GM12878 (cell line): ENCODE results near the gene ATP12A. TPM values are rescaled to one million over a fixed set of nuclear protein-coding genes. Genes with fewer than 3 reads are reported as not detected.

Experiments
- ATAC-seq: fragments of 200-7000 bp; cut with Tn5 transposase; 3 replicates; pipeline ENCODE4 v1.9.1; 2020; ENCODE audit warnings: mild to moderate bottlenecking, moderate library complexity
- BruUV-seq: library from RNA; stranded (reverse); fragments of 400-500 nt; replicated peaks from 2 replicates; lab custom pipeline; 2021; lab: Mats Ljungman, UMichigan
- CTCF ChIA-PET: fragments of 300-600 bp; sonication (Branson Sonifier 250); formaldehyde crosslinking; extraction: SDS; loops from one replicate; lab custom pipeline; 2021; ENCODE audit warnings: inconsistent platforms; lab: Yijun Ruan, JAX
- POLR2A ChIA-PET: fragments of 350-600 bp; formaldehyde crosslinking; extraction: SDS; loops from one replicate; lab custom pipeline; 2021; ENCODE audit warnings: inconsistent platforms; lab: Charles Lee
- RAD21 ChIA-PET: fragments of 300-600 bp; sonication (Branson Sonifier 250); formaldehyde crosslinking; loops from one replicate; lab custom pipeline; 2023; ENCODE audit warnings: antibody characterized with exemption; ENCODE audit not compliant: unreplicated experiment; lab: Charles Lee
- SMC1A ChIA-PET: fragments of 300-600 bp; sonication (Branson Sonifier 250); formaldehyde crosslinking; loops from one replicate; lab custom pipeline; 2023; ENCODE audit not compliant: unreplicated experiment, uncharacterized antibody; lab: Charles Lee
- DNase-seq: peaks from one replicate; pipeline ENCODE4 v3.0.0-alpha.2; 2011; ENCODE audit warnings: low read depth, low spot score
- FAIRE-seq: peaks from 3 replicates; lab custom pipeline; 2011; peaks lifted over from hg19 to GRCh38; lab: Jason Lieb, UNC
- H2AFZ ChIP-seq: 2 replicates; pipeline ENCODE4 v1.6.0; 2011; ENCODE audit warnings: low read depth, low read length, control low read depth; ENCODE audit not compliant: control insufficient read depth
- H3K27ac ChIP-seq: 2 replicates; pipeline ENCODE4 v1.5.1; 2011; ENCODE audit warnings: control low read depth; ENCODE audit not compliant: control insufficient read depth, insufficient read depth
- H3K27me3 ChIP-seq, 2 experiments: replicated peaks in 1 of 2; 2 replicates each; pipeline versions ENCODE4 v1.6.0 to v1.6.1; 2011; ENCODE audit warnings: low read length in 1 of 2; ENCODE audit not compliant: control insufficient read depth in 2 of 2, insufficient read depth in 2 of 2
- H3K36me3 ChIP-seq, 2 experiments: 2 replicates each; pipeline ENCODE4 v1.5.1; 2011; ENCODE audit warnings: low read length in 1 of 2; ENCODE audit not compliant: control insufficient read depth in 2 of 2, insufficient read depth in 2 of 2
- H3K4me1 ChIP-seq: 2 replicates; pipeline ENCODE4 v1.6.1; 2011; ENCODE audit warnings: mild to moderate bottlenecking, low read length, moderate library complexity, mixed read lengths; ENCODE audit not compliant: control insufficient read depth, insufficient read depth
- H3K4me2 ChIP-seq: 2 replicates; pipeline ENCODE4 v1.6.0; 2011; ENCODE audit warnings: control low read depth; ENCODE audit not compliant: control insufficient read depth, insufficient read depth
- H3K4me3 ChIP-seq: fragments of 200-600 bp; sonication (generic); 2 replicates; pipeline ENCODE4 v1.5.1; 2016
- H3K79me2 ChIP-seq: 2 replicates; pipeline ENCODE4 v1.6.0; 2011; ENCODE audit warnings: low read length; ENCODE audit not compliant: control insufficient read depth, insufficient read depth
- H3K9ac ChIP-seq: 2 replicates; pipeline ENCODE4 v1.8.0; 2011; ENCODE audit warnings: low read length, control low read depth, mixed read lengths; ENCODE audit not compliant: control insufficient read depth, insufficient read depth
- H3K9me3 ChIP-seq: replicated peaks from 3 replicates; pipeline ENCODE4 v1.5.1; 2011; ENCODE audit warnings: mild to moderate bottlenecking, low read length; ENCODE audit not compliant: control insufficient read depth, insufficient read depth
- H4K20me1 ChIP-seq: 2 replicates; pipeline ENCODE4 v1.6.0; 2011; ENCODE audit not compliant: control insufficient read depth, insufficient read depth
- BACH1 ChIP-seq: fragments of 450-650 bp; IDR thresholded peaks from 2 replicates; pipeline ENCODE4 v1.6.1; 2017; ENCODE audit warnings: mild to moderate bottlenecking, borderline replicate concordance
- BMI1 ChIP-seq: fragments of 450-650 bp; IDR thresholded peaks from 2 replicates; pipeline ENCODE4 v1.6.1; 2016; ENCODE audit warnings: mild to moderate bottlenecking, moderate library complexity, borderline replicate concordance
- CBFB ChIP-seq: IDR thresholded peaks from 2 replicates; pipeline ENCODE4 v1.6.1; 2016; ENCODE audit warnings: antibody characterized with exemption, low read depth
- KAT2A ChIP-seq: conservative IDR thresholded peaks from 2 replicates; pipeline ENCODE4 v1.6.1; 2011; ENCODE audit warnings: low read depth, low read length; ENCODE audit not compliant: control insufficient read depth
- MXI1 ChIP-seq: fragments of 150-350 bp; IDR thresholded peaks from 2 replicates; pipeline ENCODE4 v1.6.1; 2011; ENCODE audit warnings: low read depth, mild to moderate bottlenecking, inconsistent platforms, low read length, improper control_type of control experiment
- NFIC ChIP-seq: IDR thresholded peaks from 2 replicates; pipeline ENCODE4 v1.6.1; 2012; ENCODE audit warnings: low read depth, mild to moderate bottlenecking, inconsistent platforms, low read length, moderate library complexity
- NFYA ChIP-seq: IDR thresholded peaks from 2 replicates; pipeline ENCODE4 v1.6.1; 2011; ENCODE audit warnings: low read depth, mild to moderate bottlenecking, low read length, improper control_type of control experiment, borderline replicate concordance
- NR2C2 ChIP-seq: IDR thresholded peaks from 2 replicates; pipeline ENCODE4 v1.6.1; 2011; ENCODE audit warnings: borderline replicate concordance, low read depth; ENCODE audit not compliant: control insufficient read depth, insufficient read length
- POLR2A ChIP-seq: IDR thresholded peaks from 2 replicates; pipeline ENCODE4 v1.6.1; 2011; ENCODE audit warnings: low read depth, mild to moderate bottlenecking, low read length
- POLR2AphosphoS5 ChIP-seq: IDR thresholded peaks from 2 replicates; pipeline ENCODE4 v1.6.1; 2011; ENCODE audit warnings: mild to moderate bottlenecking, low read length, inconsistent platforms
- RB1 ChIP-seq: fragments of 450-650 bp; formaldehyde crosslinking; IDR thresholded peaks from 2 replicates; pipeline ENCODE4 v1.6.1; 2017; ENCODE audit warnings: mild to moderate bottlenecking, borderline replicate concordance
- SIX5 ChIP-seq: IDR thresholded peaks from 2 replicates; pipeline ENCODE4 v1.6.1; 2011; ENCODE audit warnings: mild to moderate bottlenecking, low read depth, low read length, moderate library complexity; ENCODE audit not compliant: severe bottlenecking
- TCF7 ChIP-seq: IDR thresholded peaks from 2 replicates; pipeline ENCODE4 v1.6.1; 2014; ENCODE audit warnings: antibody characterized with exemption, borderline replicate concordance
- ZBED1 ChIP-seq: IDR thresholded peaks from 2 replicates; pipeline ENCODE4 v1.6.1; 2016; ENCODE audit warnings: borderline replicate concordance
- ZNF207 ChIP-seq: fragments of 450-650 bp; IDR thresholded peaks from 2 replicates; pipeline ENCODE4 v1.6.1; 2014; ENCODE audit warnings: antibody characterized with exemption, mild to moderate bottlenecking, borderline replicate concordance
- ZNF622 ChIP-seq: fragments of 450-650 bp; IDR thresholded peaks from 2 replicates; pipeline ENCODE4 v1.6.1; 2017; ENCODE audit warnings: mild to moderate bottlenecking, inconsistent platforms
- ZSCAN29 ChIP-seq: fragments of 450-650 bp; IDR thresholded peaks from 2 replicates; pipeline ENCODE4 v1.6.1; 2017; ENCODE audit warnings: mild to moderate bottlenecking, moderate library complexity
- whole genome bisulfite sequencing: methylation state at CpG from one replicate; pipeline ENCODE4 v1.1.6; 2016; ENCODE audit warnings: low lambda C conversion rate; ENCODE audit not compliant: insufficient replicate concordance, insufficient coverage; ENCODE audit errors: missing lambda C conversion rate; 5-methylcytosine and 5-hydroxymethylcytosine counted together
- in situ Hi-C: fragments of 300-500 bp; cut with MboI; formaldehyde crosslinking; loops from 9 replicates; pipeline ENCODE4 v1.14.3; 2018; ENCODE audit warnings: mixed read lengths
- intact Hi-C: fragments of 100-400 bp; cut with micrococcal nuclease; formaldehyde crosslinking; loops from one replicate; pipeline ENCODE4 v1.14.2; 2022; ENCODE audit not compliant: unreplicated experiment
- polyA plus RNA-seq, 11 experiments: library from polyadenylated mRNA; depleted of rRNA in 4 of 11; unstranded in 6 of 11; stranded (reverse) in 5 of 11; fragments of >200 nt; fragmentation: Nextera tagmentation in 4 of 11; fragmentation: Illumina TruSeq in 1 of 11; extraction: Ambion mirVana in 4 of 11; extraction: Trizol in 1 of 11; gene quantifications; 1 replicate in 1 of 11; 2 replicates in 10 of 11; pipeline versions ENCODE4 v1.2.1 to v1.2.3, GENCODE V29; 2011 to 2016; ENCODE audit warnings: inconsistent platforms in 2 of 11, missing spikeins in 2 of 11, low read depth in 1 of 11
- total RNA-seq, 4 experiments: library from RNA; depleted of rRNA in 3 of 4; stranded (reverse); fragments of >200 nt in 3 of 4; fragmentation: Illumina TruSeq in 1 of 4; extraction: Trizol in 1 of 4; gene quantifications; 2 replicates each; pipeline versions ENCODE4 v1.2.1 to v1.2.3, GENCODE V29; 2013 to 2021
- TF ChIP-seq, protein P1 (sequence below): IDR thresholded peaks from 2 replicates; pipeline ENCODE4 v1.6.1; 2011; ENCODE audit warnings: borderline replicate concordance, low read depth, mild to moderate bottlenecking, moderate library complexity, low read length; ENCODE audit not compliant: insufficient read depth, poor library complexity, severe bottlenecking
- TF ChIP-seq, protein P2 (sequence below): IDR thresholded peaks from 2 replicates; pipeline ENCODE4 v1.6.1; 2012; ENCODE audit warnings: low read length, inconsistent platforms
- TF ChIP-seq, protein P3 (sequence below): fragments of 450-650 bp; IDR thresholded peaks from 2 replicates; pipeline ENCODE4 v1.6.1; 2018; ENCODE audit warnings: borderline replicate concordance, mild to moderate bottlenecking; ENCODE audit not compliant: partially characterized antibody

The ATP12A gene
- total and polyA plus RNA-seq, 10 of the 15 experiments (the other 5 are each of a cell fraction or from before 2014, with no cell fraction given) = 0.02 to 0.08 (median 0.04) TPM; not detected in 6

DNA sequence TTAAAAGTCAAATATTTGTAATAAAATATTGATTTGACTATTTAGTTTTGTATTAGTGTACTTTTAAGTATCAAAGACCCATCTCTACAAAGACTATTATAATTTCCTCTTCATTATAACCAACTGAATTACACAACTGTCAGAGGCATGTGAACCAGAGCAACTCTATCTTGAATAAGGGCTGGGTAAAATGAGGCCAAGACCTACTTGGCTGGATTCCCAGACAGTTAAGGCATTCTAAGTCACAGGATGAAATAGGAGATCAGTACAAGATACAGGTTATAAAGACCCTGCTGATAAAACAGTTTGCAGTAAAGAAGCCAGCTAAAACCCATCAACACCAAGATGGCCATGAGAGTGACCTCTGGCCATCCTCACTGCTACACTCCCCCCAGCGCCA, 36.2 kb upstream of the ATP12A start:
- no peak for ATAC-seq
- SMC1A ChIA-PET = interaction anchor here (1.2 kb wide), 1 partner anchor 18 kb away, joined by 3 read pairs; no protein-coding TSS in a partner anchor
- H3K9ac ChIP-seq = no peak overlapping the region
- H4K20me1 ChIP-seq = no peaks in the 10 kb centered on the region
- H3K79me2 ChIP-seq = no peaks in the 10 kb centered on the region
- no peaks in the 10 kb centered on the region for H3K9me3 ChIP-seq
- RAD21 ChIA-PET = no interaction called here
- no peak for TF ChIP-seq SIX5
- TF ChIP-seq NFIC = no peak
- TF ChIP-seq KAT2A = no peak
- TF ChIP-seq ZSCAN29 = no peak
- TF ChIP-seq, protein P1, sequence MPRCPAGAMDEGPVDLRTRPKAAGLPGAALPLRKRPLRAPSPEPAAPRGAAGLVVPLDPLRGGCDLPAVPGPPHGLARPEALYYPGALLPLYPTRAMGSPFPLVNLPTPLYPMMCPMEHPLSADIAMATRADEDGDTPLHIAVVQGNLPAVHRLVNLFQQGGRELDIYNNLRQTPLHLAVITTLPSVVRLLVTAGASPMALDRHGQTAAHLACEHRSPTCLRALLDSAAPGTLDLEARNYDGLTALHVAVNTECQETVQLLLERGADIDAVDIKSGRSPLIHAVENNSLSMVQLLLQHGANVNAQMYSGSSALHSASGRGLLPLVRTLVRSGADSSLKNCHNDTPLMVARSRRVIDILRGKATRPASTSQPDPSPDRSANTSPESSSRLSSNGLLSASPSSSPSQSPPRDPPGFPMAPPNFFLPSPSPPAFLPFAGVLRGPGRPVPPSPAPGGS = no peak
- no peak for TF ChIP-seq POLR2A
- no peak for TF ChIP-seq TCF7
- no peak for TF ChIP-seq ZNF207
- TF ChIP-seq, protein P2, sequence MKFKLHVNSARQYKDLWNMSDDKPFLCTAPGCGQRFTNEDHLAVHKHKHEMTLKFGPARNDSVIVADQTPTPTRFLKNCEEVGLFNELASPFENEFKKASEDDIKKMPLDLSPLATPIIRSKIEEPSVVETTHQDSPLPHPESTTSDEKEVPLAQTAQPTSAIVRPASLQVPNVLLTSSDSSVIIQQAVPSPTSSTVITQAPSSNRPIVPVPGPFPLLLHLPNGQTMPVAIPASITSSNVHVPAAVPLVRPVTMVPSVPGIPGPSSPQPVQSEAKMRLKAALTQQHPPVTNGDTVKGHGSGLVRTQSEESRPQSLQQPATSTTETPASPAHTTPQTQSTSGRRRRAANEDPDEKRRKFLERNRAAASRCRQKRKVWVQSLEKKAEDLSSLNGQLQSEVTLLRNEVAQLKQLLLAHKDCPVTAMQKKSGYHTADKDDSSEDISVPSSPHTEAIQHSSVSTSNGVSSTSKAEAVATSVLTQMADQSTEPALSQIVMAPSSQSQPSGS = no peak
- TF ChIP-seq MXI1 = no peak
- no peak for TF ChIP-seq BACH1
- TF ChIP-seq NFYA = no peak
- TF ChIP-seq NR2C2 = no peak
- TF ChIP-seq CBFB = no peak
- no peak for TF ChIP-seq POLR2AphosphoS5
- TF ChIP-seq, protein P3, sequence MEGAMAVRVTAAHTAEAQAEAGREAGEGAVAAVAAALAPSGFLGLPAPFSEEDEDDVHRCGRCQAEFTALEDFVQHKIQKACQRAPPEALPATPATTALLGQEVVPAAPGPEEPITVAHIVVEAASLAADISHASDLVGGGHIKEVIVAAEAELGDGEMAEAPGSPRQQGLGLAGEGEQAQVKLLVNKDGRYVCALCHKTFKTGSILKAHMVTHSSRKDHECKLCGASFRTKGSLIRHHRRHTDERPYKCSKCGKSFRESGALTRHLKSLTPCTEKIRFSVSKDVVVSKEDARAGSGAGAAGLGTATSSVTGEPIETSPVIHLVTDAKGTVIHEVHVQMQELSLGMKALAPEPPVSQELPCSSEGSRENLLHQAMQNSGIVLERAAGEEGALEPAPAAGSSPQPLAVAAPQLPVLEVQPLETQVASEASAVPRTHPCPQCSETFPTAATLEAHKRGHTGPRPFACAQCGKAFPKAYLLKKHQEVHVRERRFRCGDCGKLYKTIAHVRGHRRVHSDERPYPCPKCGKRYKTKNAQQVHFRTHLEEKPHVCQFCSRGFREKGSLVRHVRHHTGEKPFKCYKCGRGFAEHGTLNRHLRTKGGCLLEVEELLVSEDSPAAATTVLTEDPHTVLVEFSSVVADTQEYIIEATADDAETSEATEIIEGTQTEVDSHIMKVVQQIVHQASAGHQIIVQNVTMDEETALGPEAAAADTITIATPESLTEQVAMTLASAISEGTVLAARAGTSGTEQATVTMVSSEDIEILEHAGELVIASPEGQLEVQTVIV = no peak
- TF ChIP-seq ZBED1 = no peak
- no peak for TF ChIP-seq RB1
- no peak for TF ChIP-seq BMI1
- no peak for TF ChIP-seq ZNF622
- no peak overlapping the region for H3K27ac ChIP-seq
- CTCF ChIA-PET = no interaction called here
- POLR2A ChIA-PET = no interaction called here
- WGBS = 70% methylated on average over 1 of the region's 1 CpG
- intact Hi-C loops (no loop called here), in situ Hi-C loops (no loop called here)
- H3K4me2 ChIP-seq = no peak overlapping the region
- no peak overlapping the region for H3K4me3 ChIP-seq
- no peak for FAIRE-seq
- H2AFZ ChIP-seq = no peak overlapping the region
- no TSS peak for BruUV-seq
- DNase-seq = no peak
- H3K36me3 ChIP-seq = no peaks in the 10 kb centered on the region
- H3K27me3 ChIP-seq = no peaks in the 10 kb centered on the region
- H3K4me1 ChIP-seq = peaks cover 2% of the 10 kb centered on the region; the same call in 1 of the 2 replicates
